WTC11 (cell line): Measurements from ENCODE around the gene PGAP3. TPM values are rescaled to one million over a fixed set of nuclear protein-coding genes. Genes with fewer than 3 reads are reported as not detected.

Source experiments
- ATAC-seq: fragments of 200-7000 bp; cut with Tn5 transposase; 2 replicates; pipeline ENCODE4 v1.10.0; 2021; ENCODE audit warnings: mild to moderate bottlenecking, moderate library complexity
- CTCF ChIA-PET: fragments of 300-600 bp; sonication (Branson Sonifier 250); formaldehyde crosslinking; loops from one replicate; lab custom pipeline; 2021; ENCODE audit warnings: antibody characterized with exemption; lab: Charles Lee
- POLR2A ChIA-PET: fragments of 350-600 bp; sonication (Branson Sonifier 250); formaldehyde crosslinking; loops from one replicate; lab custom pipeline; 2021; ENCODE audit warnings: antibody characterized with exemption; lab: Charles Lee
- DNase-seq: peaks from one replicate; pipeline ENCODE4 v3.0.0; 2021; ENCODE audit warnings: low spot score
- H3K27ac Mint-ChIP-seq: 2 replicates; pipeline ENCODE4 v1.8.0; 2021; ENCODE audit warnings: mixed read lengths
- H3K27me3 Mint-ChIP-seq: 2 replicates; pipeline ENCODE4 v1.8.0; 2021; ENCODE audit warnings: low read depth, mild to moderate bottlenecking, moderate library complexity, mixed read lengths
- H3K36me3 Mint-ChIP-seq: 2 replicates; pipeline ENCODE4 v1.8.0; 2021; ENCODE audit warnings: mixed read lengths
- H3K4me1 Mint-ChIP-seq: 2 replicates; pipeline ENCODE4 v1.8.0; 2022; ENCODE audit warnings: mixed read lengths
- H3K4me3 Mint-ChIP-seq: 2 replicates; pipeline ENCODE4 v1.8.0; 2021; ENCODE audit warnings: mild to moderate bottlenecking, moderate library complexity, mixed read lengths
- H3K9me3 Mint-ChIP-seq: 2 replicates; pipeline ENCODE4 v1.8.0; 2021; ENCODE audit warnings: mixed read lengths
- CREM ChIP-seq: sonication (generic); formaldehyde crosslinking; IDR thresholded peaks from 2 replicates; pipeline ENCODE4 v1.8.1; 2022; ENCODE audit warnings: mild to moderate bottlenecking, missing genetic modification reagents, moderate library complexity
- ELF4 ChIP-seq: sonication (generic); formaldehyde crosslinking; IDR thresholded peaks from 2 replicates; pipeline ENCODE4 v1.8.1; 2022; ENCODE audit warnings: low read depth, mild to moderate bottlenecking, moderate library complexity, missing genetic modification reagents
- FOXP1 ChIP-seq: sonication (generic); formaldehyde crosslinking; IDR thresholded peaks from 2 replicates; pipeline ENCODE4 v1.8.0; 2022; ENCODE audit warnings: missing genetic modification reagents, mild to moderate bottlenecking, moderate library complexity, borderline replicate concordance
- GABPB1 ChIP-seq: sonication (generic); formaldehyde crosslinking; IDR thresholded peaks from 2 replicates; pipeline ENCODE4 v1.8.1; 2023; ENCODE audit warnings: mild to moderate bottlenecking, missing genetic modification reagents
- JUN ChIP-seq: sonication (generic); formaldehyde crosslinking; IDR thresholded peaks from 2 replicates; pipeline ENCODE4 v1.8.0; 2023; ENCODE audit warnings: mild to moderate bottlenecking, missing genetic modification reagents
- MYBL2 ChIP-seq: sonication (generic); formaldehyde crosslinking; IDR thresholded peaks from 2 replicates; pipeline ENCODE4 v1.8.1; 2023; ENCODE audit warnings: mild to moderate bottlenecking, moderate library complexity, missing genetic modification reagents
- NFATC4 ChIP-seq: fragments of 250-450 bp; sonication (Bioruptor Pico); IDR thresholded peaks from 2 replicates; pipeline ENCODE4 v1.9.0; 2021; ENCODE audit warnings: mild to moderate bottlenecking
- NFYB ChIP-seq: sonication (generic); formaldehyde crosslinking; conservative IDR thresholded peaks from 2 replicates; pipeline ENCODE4 v1.8.0; 2022; ENCODE audit warnings: low read depth, missing genetic modification reagents
- PRRX2 ChIP-seq: fragments of 250-450 bp; sonication (Bioruptor Pico); IDR thresholded peaks from 2 replicates; pipeline ENCODE4 v1.8.0; 2021; ENCODE audit warnings: mild to moderate bottlenecking
- RELA ChIP-seq: sonication (generic); formaldehyde crosslinking; IDR thresholded peaks from 2 replicates; pipeline ENCODE4 v1.8.1; 2022; ENCODE audit warnings: missing genetic modification reagents, mild to moderate bottlenecking, borderline replicate concordance
- SMAD4 ChIP-seq: sonication (generic); formaldehyde crosslinking; IDR thresholded peaks from 2 replicates; pipeline ENCODE4 v1.8.0; 2022; ENCODE audit warnings: mild to moderate bottlenecking, missing genetic modification reagents
- SP1 ChIP-seq: sonication (generic); formaldehyde crosslinking; conservative IDR thresholded peaks from 2 replicates; pipeline ENCODE4 v1.8.1; 2022; ENCODE audit warnings: missing genetic modification reagents
- ZBTB21 ChIP-seq: sonication (generic); formaldehyde crosslinking; IDR thresholded peaks from 2 replicates; pipeline ENCODE4 v1.8.1; 2023; ENCODE audit warnings: mild to moderate bottlenecking, missing genetic modification reagents, borderline replicate concordance
- ZNF396 ChIP-seq: fragments of 250-450 bp; sonication (Bioruptor Pico); IDR thresholded peaks from 2 replicates; pipeline ENCODE4 v1.8.0; 2021; ENCODE audit warnings: mild to moderate bottlenecking, moderate library complexity, borderline replicate concordance
- ZNF423 ChIP-seq: fragments of 250-450 bp; sonication (Bioruptor Pico); IDR thresholded peaks from 2 replicates; pipeline ENCODE4 v2.1.2; 2022; ENCODE audit warnings: mild to moderate bottlenecking, moderate library complexity
- total RNA-seq: library from RNA; stranded (reverse); gene quantifications from 3 replicates; pipeline ENCODE4 v1.2.3, GENCODE V29; 2021
- TF ChIP-seq, protein P1 (sequence below): sonication (generic); formaldehyde crosslinking; IDR thresholded peaks from 2 replicates; pipeline ENCODE4 v1.8.1; 2023; ENCODE audit warnings: mild to moderate bottlenecking, missing genetic modification reagents, moderate library complexity
- TF ChIP-seq, protein P2 (sequence below): fragments of 250-450 bp; sonication (Bioruptor Pico); IDR thresholded peaks from 2 replicates; pipeline ENCODE4 v1.8.0; 2021; ENCODE audit warnings: mild to moderate bottlenecking
- TF ChIP-seq, protein P3 (sequence below): sonication (generic); formaldehyde crosslinking; conservative IDR thresholded peaks from 2 replicates; pipeline ENCODE4 v1.8.1; 2022; ENCODE audit warnings: mild to moderate bottlenecking, missing genetic modification reagents
- TF ChIP-seq, protein P4 (sequence below): sonication (generic); formaldehyde crosslinking; IDR thresholded peaks from 2 replicates; pipeline ENCODE4 v1.8.1; 2022; ENCODE audit warnings: mild to moderate bottlenecking, moderate library complexity, missing genetic modification reagents

Gene PGAP3
- total RNA-seq, 1 experiment from 2014 or later: 24.9 TPM

DNA sequence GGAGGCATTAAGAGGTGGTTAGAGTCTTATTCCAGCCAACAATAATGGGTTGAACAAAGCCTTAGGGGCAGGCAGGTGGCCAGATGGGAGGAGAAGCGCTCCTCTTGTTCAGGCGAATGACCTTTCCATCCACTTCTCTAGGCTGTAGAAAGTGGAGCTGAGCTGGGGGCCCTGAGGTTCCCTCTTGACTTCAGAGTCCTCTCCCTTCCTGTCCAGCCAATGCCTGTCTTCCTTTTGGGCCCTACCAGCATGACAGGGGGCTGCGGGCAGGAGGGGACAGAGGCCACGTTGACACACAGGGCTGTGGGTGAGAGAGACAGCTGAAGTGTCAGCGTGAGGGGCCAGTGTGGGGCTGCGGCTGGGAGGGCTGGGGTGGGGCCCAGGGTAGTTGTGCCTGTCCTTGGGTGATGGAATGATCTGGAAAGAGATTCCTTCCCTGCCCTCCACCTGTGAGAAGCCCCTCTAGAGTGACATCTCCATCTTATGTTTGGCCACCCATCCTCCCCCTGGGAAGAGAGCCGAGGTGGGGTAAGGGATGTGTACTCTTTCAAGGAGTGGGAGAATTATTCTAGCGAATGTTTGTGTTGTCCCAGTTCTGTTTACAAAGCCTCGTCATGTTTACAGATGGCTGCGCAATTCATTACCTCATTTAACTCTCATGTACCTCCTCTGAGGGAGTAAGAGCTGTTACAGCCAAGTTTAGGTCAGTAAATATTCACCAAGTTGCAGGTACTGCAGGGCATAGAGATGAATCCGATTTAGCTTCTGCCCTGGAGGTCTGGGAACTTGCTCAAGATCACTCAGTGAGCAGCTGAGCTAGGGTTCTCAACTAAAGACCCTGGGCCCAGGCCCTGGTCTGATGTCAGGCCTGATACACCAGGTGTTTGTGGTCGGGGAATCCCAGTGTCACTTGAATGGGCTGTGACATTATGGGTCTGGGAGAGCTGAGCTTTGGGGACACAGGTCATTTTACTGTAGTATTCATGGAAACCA, 15.3 kb upstream of the PGAP3 start:
- H3K9me3 Mint-ChIP-seq: no peaks in the 10 kb centered on the region
- H3K27ac Mint-ChIP-seq: peak overlapping the region; percentile 91
- peak overlapping the region; percentile 95 for H3K4me3 Mint-ChIP-seq
- H3K4me1 Mint-ChIP-seq: peaks cover 60% of the 10 kb centered on the region
- ChIA-PET POLR2A (no interaction called here), CTCF (interaction anchor here (1.0 to 7.9 kb wide), 8 partner anchors 15 to 82 kb away, joined by 3 to 77 read pairs (median 4); partner anchors contain the start of gene MIEN1)
- no peak for ATAC-seq
- no peak for DNase-seq
- TF ChIP-seq GABPB1 (CRISPR knock-in tag): peak; percentile 70
- no peak for TF ChIP-seq NFATC4 (CRISPR knock-in tag)
- H3K27me3 Mint-ChIP-seq: no peaks in the 10 kb centered on the region
- H3K36me3 Mint-ChIP-seq: peaks cover 16% of the 10 kb centered on the region

- ChIA-PET POLR2A (no interaction called here), CTCF (interaction anchor here (1.0 to 7.9 kb wide), 10 partner anchors 14 to 154 kb away, joined by 3 to 77 read pairs (median 6); partner anchors contain the start of genes MIEN1 and PGAP3)
- H3K9me3 Mint-ChIP-seq: no peaks in the 10 kb centered on the region
- DNase-seq (no peak), ATAC-seq (no peak)
- H3K4me3 Mint-ChIP-seq: peak overlapping the region; percentile 95
- H3K36me3 Mint-ChIP-seq: peaks cover 4% of the 10 kb centered on the region; the same call in 1 of the 2 replicates
- TF ChIP-seq ZNF396 (CRISPR knock-in tag) (no peak), ELF4 (CRISPR knock-in tag) (no peak), ZBTB21 (CRISPR knock-in tag) (no peak), RELA (CRISPR knock-in tag) (no peak), CREM (CRISPR knock-in tag) (no peak)
- H3K27ac Mint-ChIP-seq: peak overlapping the region; percentile 52; the same call in 1 of the 2 replicates
- H3K27me3 Mint-ChIP-seq: no peaks in the 10 kb centered on the region
- peaks cover 66% of the 10 kb centered on the region for H3K4me1 Mint-ChIP-seq
Measured at GRCh38 chr17:39701784-39702422, 14.0 kb upstream of the PGAP3 start.

DNA sequence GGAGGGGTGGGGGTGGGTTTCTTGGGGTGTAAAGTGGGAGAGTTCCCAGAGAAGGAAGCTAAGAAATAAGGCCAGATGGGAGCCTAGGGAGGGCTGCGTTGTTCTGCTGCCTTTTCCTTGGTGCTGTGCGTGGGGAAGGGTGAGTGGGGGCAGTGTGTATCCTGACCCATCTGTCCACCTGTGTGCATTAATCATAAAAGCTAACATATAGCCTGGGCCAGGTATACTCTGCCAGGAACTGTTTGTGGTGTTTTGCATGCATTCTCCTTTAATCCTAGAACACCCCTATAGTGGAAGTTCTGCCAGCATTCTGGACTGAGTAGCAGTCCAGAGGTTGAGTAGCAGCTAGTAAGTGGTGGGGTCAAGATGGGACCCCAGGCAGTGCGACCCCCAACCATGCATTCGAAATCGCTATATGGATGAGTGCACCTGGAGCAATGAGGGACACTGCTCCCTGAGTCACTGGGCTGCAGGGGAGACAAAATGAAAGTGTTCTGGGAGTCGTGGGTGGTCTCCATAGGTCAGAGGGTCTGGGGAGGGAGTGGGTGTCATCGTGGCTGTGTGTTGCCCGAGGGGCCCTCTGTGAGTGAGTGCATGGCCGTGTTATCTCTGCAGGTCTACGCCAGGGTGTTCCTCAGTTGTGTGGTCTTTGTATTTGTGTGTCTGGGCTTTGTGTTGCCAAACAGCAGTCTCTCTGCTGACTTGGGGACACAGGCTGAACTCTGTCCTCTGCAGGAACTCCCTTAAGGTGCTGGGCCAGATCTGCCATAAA, 13.3 kb upstream of the PGAP3 start:
- DNase-seq: no peak
- Mint-ChIP-seq H3K36me3 (peaks cover 3% of the 10 kb centered on the region; the same call in 1 of the 2 replicates), H3K4me3 (peak overlapping the region; percentile 95), H3K9me3 (no peaks in the 10 kb centered on the region), H3K27me3 (no peaks in the 10 kb centered on the region), H3K27ac (peak overlapping the region; percentile 52), H3K4me1 (peaks cover 72% of the 10 kb centered on the region)
- ATAC-seq: no peak
- ChIA-PET CTCF (interaction anchor here (1.0 to 7.9 kb wide), 11 partner anchors 13 to 154 kb away, joined by 3 to 77 read pairs (median 6); partner anchors contain the start of genes MIEN1 and PGAP3), POLR2A (interaction anchor here (0.6 kb wide), 2 partner anchors 13 to 237 kb away, joined by 3 read pairs; partner anchors contain the start of gene PGAP3)
- no peak for TF ChIP-seq FOXP1 (CRISPR knock-in tag)
- TF ChIP-seq NFYB (CRISPR knock-in tag): no peak

DNA sequence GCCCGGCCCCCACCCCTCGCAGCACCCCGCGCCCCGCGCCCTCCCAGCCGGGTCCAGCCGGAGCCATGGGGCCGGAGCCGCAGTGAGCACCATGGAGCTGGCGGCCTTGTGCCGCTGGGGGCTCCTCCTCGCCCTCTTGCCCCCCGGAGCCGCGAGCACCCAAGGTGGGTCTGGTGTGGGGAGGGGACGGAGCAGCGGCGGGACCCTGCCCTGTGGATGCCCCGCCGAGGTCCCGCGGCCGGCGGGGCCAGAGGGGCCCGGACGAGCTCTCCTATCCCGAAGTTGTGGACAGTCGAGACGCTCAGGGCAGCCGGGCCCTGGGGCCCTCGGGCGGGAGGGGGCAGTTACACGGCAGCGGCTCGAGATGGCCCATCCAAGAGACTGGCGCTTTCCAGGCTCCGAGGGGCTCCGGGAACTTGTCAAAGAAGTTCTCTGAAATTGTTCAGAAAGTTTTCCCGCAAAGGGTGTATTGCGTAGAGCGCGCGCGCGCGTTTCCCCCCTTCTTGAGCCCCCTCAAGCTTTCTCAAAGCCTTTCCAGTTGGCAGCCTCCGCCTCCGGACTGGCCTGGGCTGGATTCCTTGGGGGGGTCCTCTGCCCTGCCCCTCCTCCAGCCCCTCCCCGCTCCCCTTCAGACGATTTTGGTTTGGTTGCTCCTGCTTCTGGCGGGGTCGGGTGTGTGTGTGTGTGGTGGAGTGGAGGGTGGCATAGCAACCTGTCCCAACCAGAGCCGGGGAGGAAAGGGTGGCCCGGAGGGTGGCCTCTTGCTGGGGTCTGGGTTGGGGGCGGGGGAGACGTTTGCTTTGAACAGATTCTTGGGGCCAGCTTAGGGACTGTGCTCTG, 12.5 kb upstream of the PGAP3 start:
- peak overlapping the region; percentile 95 for H3K4me3 Mint-ChIP-seq
- H3K9me3 Mint-ChIP-seq: no peaks in the 10 kb centered on the region
- peaks cover 73% of the 10 kb centered on the region for H3K4me1 Mint-ChIP-seq
- ATAC-seq (no peak), DNase-seq (peak; percentile 53)
- ChIA-PET CTCF (interaction anchor here (0.5 to 7.9 kb wide), 26 partner anchors 12 to 665 kb away, joined by 3 to 77 read pairs (median 4); partner anchors contain the start of genes MIEN1 and PGAP3), POLR2A (interaction anchor here (0.6 to 1.6 kb wide), 7 partner anchors 12 to 236 kb away, joined by 3 to 25 read pairs (median 5); partner anchors contain the start of genes MIEN1 and PGAP3)
- no peaks in the 10 kb centered on the region for H3K27me3 Mint-ChIP-seq
- H3K36me3 Mint-ChIP-seq: peaks cover 3% of the 10 kb centered on the region; the same call in 1 of the 2 replicates
- no peak overlapping the region for H3K27ac Mint-ChIP-seq
- TF ChIP-seq MYBL2 (CRISPR knock-in tag) (0 out of 2 replicates have a peak, but pooled peaks have one; percentile 5), PRRX2 (no peak), ZNF396 (CRISPR knock-in tag) (no peak), ZNF423 (0 out of 2 replicates have a peak, but pooled peaks have one; percentile 13), NFYB (CRISPR knock-in tag) (no peak), JUN (CRISPR knock-in tag) (no peak), SMAD4 (no peak), SP1 (CRISPR knock-in tag) (0 out of 2 replicates have a peak, but pooled peaks have one; percentile 9)
- TF ChIP-seq, protein P1, sequence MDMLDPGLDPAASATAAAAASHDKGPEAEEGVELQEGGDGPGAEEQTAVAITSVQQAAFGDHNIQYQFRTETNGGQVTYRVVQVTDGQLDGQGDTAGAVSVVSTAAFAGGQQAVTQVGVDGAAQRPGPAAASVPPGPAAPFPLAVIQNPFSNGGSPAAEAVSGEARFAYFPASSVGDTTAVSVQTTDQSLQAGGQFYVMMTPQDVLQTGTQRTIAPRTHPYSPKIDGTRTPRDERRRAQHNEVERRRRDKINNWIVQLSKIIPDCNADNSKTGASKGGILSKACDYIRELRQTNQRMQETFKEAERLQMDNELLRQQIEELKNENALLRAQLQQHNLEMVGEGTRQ (CRISPR knock-in tag): peak; percentile 24; the same call in 1 of the 2 replicates
- TF ChIP-seq, protein P2, sequence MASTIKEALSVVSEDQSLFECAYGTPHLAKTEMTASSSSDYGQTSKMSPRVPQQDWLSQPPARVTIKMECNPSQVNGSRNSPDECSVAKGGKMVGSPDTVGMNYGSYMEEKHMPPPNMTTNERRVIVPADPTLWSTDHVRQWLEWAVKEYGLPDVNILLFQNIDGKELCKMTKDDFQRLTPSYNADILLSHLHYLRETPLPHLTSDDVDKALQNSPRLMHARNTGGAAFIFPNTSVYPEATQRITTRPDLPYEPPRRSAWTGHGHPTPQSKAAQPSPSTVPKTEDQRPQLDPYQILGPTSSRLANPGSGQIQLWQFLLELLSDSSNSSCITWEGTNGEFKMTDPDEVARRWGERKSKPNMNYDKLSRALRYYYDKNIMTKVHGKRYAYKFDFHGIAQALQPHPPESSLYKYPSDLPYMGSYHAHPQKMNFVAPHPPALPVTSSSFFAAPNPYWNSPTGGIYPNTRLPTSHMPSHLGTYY: no peak
- TF ChIP-seq, protein P3, sequence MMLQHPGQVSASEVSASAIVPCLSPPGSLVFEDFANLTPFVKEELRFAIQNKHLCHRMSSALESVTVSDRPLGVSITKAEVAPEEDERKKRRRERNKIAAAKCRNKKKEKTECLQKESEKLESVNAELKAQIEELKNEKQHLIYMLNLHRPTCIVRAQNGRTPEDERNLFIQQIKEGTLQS: no peak
- TF ChIP-seq, protein P4, sequence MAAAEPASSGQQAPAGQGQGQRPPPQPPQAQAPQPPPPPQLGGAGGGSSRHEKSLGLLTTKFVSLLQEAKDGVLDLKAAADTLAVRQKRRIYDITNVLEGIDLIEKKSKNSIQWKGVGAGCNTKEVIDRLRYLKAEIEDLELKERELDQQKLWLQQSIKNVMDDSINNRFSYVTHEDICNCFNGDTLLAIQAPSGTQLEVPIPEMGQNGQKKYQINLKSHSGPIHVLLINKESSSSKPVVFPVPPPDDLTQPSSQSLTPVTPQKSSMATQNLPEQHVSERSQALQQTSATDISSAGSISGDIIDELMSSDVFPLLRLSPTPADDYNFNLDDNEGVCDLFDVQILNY: no peak
